SJSA1 (cell line): ENCODE data around the gene C5orf22. TPM values are rescaled to one million over a fixed set of nuclear protein-coding genes. Genes with fewer than 3 reads are reported as not detected.
"Not testable (repeated sequence)": the region's sequence is repeated elsewhere in the genome, so short reads cannot be mapped to it uniquely, and the experiment has no call there.

Experiments
- DNase-seq, 2 experiments: peaks; one replicate each; pipeline ENCODE4 v3.0.0-alpha.2; 2015 to 2020; ENCODE audit warnings: low spot score in 2 of 2, low read depth in 1 of 2
- H3K27ac ChIP-seq: fragments of 250-450 bp; sonication (Bioruptor Pico); 2 replicates; pipeline ENCODE4 v1.5.1; 2020; ENCODE audit warnings: mild to moderate bottlenecking, moderate library complexity
- H3K27me3 ChIP-seq: fragments of 250-450 bp; sonication (Bioruptor Pico); replicated peaks from 2 replicates; pipeline ENCODE4 v1.5.1; 2020; ENCODE audit warnings: mild to moderate bottlenecking, moderate library complexity
- H3K36me3 ChIP-seq: fragments of 250-450 bp; sonication (Bioruptor Pico); 2 replicates; pipeline ENCODE4 v1.5.1; 2020; ENCODE audit warnings: mild to moderate bottlenecking
- H3K4me1 ChIP-seq: fragments of 250-450 bp; sonication (Bioruptor Pico); replicated peaks from 2 replicates; pipeline ENCODE4 v1.6.1; 2021; ENCODE audit warnings: mild to moderate bottlenecking
- H3K4me3 ChIP-seq: fragments of 250-450 bp; sonication (Bioruptor Pico); 2 replicates; pipeline ENCODE4 v1.5.1; 2020; ENCODE audit warnings: mild to moderate bottlenecking
- H3K9me3 ChIP-seq: fragments of 250-450 bp; sonication (Bioruptor Pico); replicated peaks from 2 replicates; pipeline ENCODE4 v1.5.1; 2020; ENCODE audit warnings: mild to moderate bottlenecking
- total RNA-seq: library from RNA; depleted of rRNA; stranded (reverse); fragments of >200 nt; shearing (Covaris generic); gene quantifications from 2 replicates; pipeline ENCODE4 v1.2.3, GENCODE V29; 2014

Gene C5orf22
- total RNA-seq, 1 experiment from 2014 or later = 18.3 TPM

DNA sequence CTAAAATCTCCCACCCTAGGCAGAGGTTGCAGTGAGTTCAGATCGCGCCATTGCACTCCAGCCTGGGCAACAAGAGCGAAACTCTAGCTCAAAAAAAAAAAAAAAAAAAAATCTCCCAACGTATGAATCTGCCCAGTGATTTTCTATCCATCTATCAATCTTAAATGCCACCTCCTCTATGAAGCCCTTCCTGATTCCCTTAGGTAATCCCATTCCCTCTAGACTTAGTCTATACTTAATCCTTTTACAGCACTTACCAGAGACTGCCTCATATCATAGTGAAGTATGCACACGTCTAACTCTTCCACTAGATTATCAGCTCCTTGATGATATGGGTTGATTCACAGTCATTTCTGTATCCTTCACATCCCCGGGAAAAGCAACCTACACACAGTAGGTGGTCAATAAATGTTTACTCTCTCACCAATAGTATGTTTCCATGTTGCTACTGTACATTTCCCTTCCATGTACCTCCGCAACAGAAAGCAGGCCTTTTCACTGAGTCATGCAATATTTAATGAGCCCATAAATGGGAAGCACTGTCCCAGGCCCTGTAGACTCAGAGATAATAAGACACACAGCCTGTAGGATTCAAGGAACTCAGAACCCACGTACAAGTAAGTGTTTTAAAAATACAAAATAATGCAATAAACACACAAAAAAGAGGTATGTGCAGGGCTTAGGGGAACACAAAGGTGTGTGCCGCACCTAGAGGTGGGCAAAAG lies 1.4 kb upstream of the C5orf22 start:
- no peaks in the 10 kb centered on the region for H3K9me3 ChIP-seq
- peak in 1 of 2 experiments; percentile 1 for DNase-seq
- H3K27ac ChIP-seq = no peak overlapping the region

DNA sequence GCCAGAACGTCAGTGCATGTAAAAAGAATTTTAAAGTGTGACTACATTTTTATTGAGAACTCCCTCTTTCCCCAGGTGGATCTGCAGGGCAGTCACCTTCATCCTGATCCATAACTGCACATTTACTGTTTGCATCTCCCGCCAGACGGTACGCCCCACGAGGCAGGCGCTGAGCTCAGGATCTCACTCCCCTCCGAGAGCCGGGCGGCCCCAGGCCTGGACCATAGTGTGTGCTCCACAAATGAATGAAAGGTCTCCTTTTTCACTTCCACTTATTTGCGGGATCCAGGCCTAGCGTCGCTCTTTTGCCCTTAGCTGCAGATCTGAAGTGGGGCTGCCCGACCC lies 586 bp upstream of the C5orf22 start:
- Histone ChIP-seq H3K36me3 (peaks cover 12% of the 10 kb centered on the region), H3K9me3 (no peaks in the 10 kb centered on the region), H3K4me3 (peak overlapping the region; percentile 56), H3K4me1 (peaks cover 2% of the 10 kb centered on the region; the same call in 1 of the 2 replicates), H3K27me3 (no peaks in the 10 kb centered on the region), H3K27ac (no peak overlapping the region)
- no peak for DNase-seq

More for the DNA sequence above, 1.4 kb upstream of the C5orf22 start:
- H3K4me1 ChIP-seq = peaks cover 2% of the 10 kb centered on the region; the same call in 1 of the 2 replicates
- H3K36me3 ChIP-seq = peaks cover 11% of the 10 kb centered on the region
- H3K27me3 ChIP-seq = no peaks in the 10 kb centered on the region
- peak overlapping the region; percentile 56 for H3K4me3 ChIP-seq

- no peak overlapping the region for H3K27ac ChIP-seq
- peaks cover 17% of the 10 kb centered on the region for H3K36me3 ChIP-seq
- no peak for DNase-seq
- no peaks in the 10 kb centered on the region for H3K27me3 ChIP-seq
- H3K4me1 ChIP-seq = peaks cover 2% of the 10 kb centered on the region; the same call in 1 of the 2 replicates
- no peaks in the 10 kb centered on the region for H3K9me3 ChIP-seq
- no peak overlapping the region for H3K4me3 ChIP-seq
Observed at GRCh38 chr5:31534527-31535046, 2.5 kb downstream of the C5orf22 start.

DNA sequence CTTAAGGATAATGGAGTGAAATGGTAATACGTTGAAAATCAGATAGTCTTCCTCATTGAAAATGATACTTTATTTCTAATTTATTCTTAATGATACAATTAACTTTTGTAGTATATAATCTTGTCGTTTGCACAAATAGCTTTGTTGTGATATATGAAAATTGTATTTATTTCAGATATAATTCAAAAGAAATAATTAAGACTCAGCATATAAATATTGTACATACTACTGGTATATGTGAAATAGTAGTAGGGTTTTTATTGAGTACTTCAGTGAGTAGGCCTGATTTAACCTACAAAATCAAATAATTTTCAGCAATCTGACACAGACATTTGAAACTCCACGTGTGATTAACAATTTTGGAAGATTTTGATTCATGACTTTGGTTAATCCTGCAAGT lies 4.8 kb downstream of the C5orf22 start:
- Histone ChIP-seq H3K36me3 (peaks cover 21% of the 10 kb centered on the region), H3K27ac (no peak overlapping the region), H3K4me1 (peaks cover 2% of the 10 kb centered on the region; the same call in 1 of the 2 replicates), H3K4me3 (no peak overlapping the region), H3K9me3 (no peaks in the 10 kb centered on the region), H3K27me3 (no peaks in the 10 kb centered on the region)
- DNase-seq = no peak

- DNase-seq = no peak
- no peak overlapping the region for H3K4me3 ChIP-seq
- no peak overlapping the region for H3K27ac ChIP-seq
- peaks cover 21% of the 10 kb centered on the region for H3K36me3 ChIP-seq
- peaks cover 2% of the 10 kb centered on the region; the same call in 1 of the 2 replicates for H3K4me1 ChIP-seq
- H3K27me3 ChIP-seq = no peaks in the 10 kb centered on the region
- H3K9me3 ChIP-seq = no peaks in the 10 kb centered on the region
Observed at GRCh38 chr5:31537349-31537748, 5.2 kb downstream of the C5orf22 start.

GRCh38 chr5:31537851-31538250 lies 5.8 kb downstream of the C5orf22 start:
- no peak overlapping the region for H3K4me3 ChIP-seq
- no peak overlapping the region for H3K27ac ChIP-seq
- peaks cover 21% of the 10 kb centered on the region for H3K36me3 ChIP-seq
- no peaks in the 10 kb centered on the region for H3K9me3 ChIP-seq
- H3K27me3 ChIP-seq = no peaks in the 10 kb centered on the region
- peaks cover 2% of the 10 kb centered on the region; the same call in 1 of the 2 replicates for H3K4me1 ChIP-seq
- DNase-seq = peak in 1 of 2 experiments; percentile 0

DNA sequence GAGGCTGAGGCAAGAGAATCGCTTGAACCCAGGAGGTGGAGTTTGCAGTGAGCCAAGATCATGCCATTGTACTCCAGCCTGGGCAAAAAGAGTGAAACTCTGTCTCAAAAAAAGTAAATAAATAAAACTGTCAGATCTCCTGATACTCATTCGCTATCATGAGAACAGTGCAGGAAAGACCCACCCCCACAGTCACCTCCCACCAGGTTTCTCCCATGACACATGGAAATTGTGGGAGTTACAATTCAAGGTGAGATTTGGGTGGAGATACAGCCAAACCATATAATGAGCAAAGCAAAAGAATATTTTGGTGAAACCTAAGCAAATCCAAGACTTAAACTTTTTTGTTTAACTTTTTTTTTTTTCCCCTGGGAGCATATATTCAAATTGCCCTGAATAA lies 17.0 kb downstream of the C5orf22 start:
- H3K36me3 ChIP-seq, H3K9me3 ChIP-seq, DNase-seq, H3K27ac ChIP-seq, H3K4me1 ChIP-seq, H3K27me3 ChIP-seq, H3K4me3 ChIP-seq: not testable (repeated sequence)

- Histone ChIP-seq H3K27ac (no peak overlapping the region), H3K27me3 (no peaks in the 10 kb centered on the region), H3K9me3 (no peaks in the 10 kb centered on the region), H3K36me3 (no peaks in the 10 kb centered on the region), H3K4me1 (no peaks in the 10 kb centered on the region), H3K4me3 (no peak overlapping the region)
- no peak for DNase-seq
Observed at GRCh38 chr5:31551878-31552277, 19.8 kb downstream of the C5orf22 start.

DNA sequence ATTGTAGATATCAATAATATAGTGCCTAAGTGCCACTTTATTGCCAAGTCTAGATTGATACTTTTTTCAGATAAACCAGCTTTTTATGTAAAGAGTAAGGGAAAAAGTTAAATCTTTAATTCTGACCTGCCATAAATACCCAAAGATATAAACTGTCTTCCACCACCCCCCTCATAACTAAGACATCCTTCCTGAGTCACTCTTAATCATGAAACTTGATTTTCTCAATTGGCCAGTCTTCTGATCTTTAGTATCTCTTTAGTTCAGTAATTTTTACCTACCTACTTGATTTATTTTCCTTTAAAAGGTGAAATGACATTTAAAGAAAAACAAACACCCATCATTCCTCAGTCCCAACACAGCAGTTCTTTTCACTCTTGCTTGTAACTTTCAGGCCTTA lies 21.8 kb downstream of the C5orf22 start:
- H3K27ac ChIP-seq = no peak overlapping the region
- H3K36me3 ChIP-seq = no peaks in the 10 kb centered on the region
- H3K4me3 ChIP-seq = no peak overlapping the region
- no peaks in the 10 kb centered on the region for H3K4me1 ChIP-seq
- no peaks in the 10 kb centered on the region for H3K9me3 ChIP-seq
- DNase-seq = no peak
- no peaks in the 10 kb centered on the region for H3K27me3 ChIP-seq

- no peaks in the 10 kb centered on the region for H3K4me1 ChIP-seq
- no peak for DNase-seq
- no peak overlapping the region for H3K4me3 ChIP-seq
- H3K27ac ChIP-seq = no peak overlapping the region
- H3K36me3 ChIP-seq = no peaks in the 10 kb centered on the region
- H3K27me3 ChIP-seq = no peaks in the 10 kb centered on the region
- H3K9me3 ChIP-seq = no peaks in the 10 kb centered on the region
Observed at GRCh38 chr5:31554552-31554951, 22.5 kb downstream of the C5orf22 start.

DNA sequence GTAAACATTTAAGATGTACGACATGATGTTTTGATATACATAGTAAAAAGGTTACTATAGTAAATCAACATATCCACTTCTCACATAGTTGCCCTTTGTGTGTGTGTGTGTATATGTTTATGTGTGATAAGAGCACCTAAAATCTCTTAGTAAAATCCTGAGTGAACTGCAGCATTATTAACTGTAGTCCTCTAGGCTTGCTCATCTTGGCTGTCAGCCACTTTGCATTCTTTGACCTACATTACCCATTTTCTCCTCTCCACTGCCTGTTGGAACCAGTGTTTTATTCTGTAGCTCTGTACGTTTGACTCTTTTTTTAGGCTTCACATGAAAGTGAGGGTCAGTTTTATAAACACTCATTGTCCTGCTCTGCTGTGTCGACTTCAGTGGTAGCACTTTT lies 24.4 kb downstream of the C5orf22 start:
- no peaks in the 10 kb centered on the region for H3K9me3 ChIP-seq
- DNase-seq = no peak
- no peaks in the 10 kb centered on the region for H3K4me1 ChIP-seq
- H3K27ac ChIP-seq = no peak overlapping the region
- no peaks in the 10 kb centered on the region for H3K27me3 ChIP-seq
- H3K36me3 ChIP-seq = no peaks in the 10 kb centered on the region
- H3K4me3 ChIP-seq = no peak overlapping the region

DNA sequence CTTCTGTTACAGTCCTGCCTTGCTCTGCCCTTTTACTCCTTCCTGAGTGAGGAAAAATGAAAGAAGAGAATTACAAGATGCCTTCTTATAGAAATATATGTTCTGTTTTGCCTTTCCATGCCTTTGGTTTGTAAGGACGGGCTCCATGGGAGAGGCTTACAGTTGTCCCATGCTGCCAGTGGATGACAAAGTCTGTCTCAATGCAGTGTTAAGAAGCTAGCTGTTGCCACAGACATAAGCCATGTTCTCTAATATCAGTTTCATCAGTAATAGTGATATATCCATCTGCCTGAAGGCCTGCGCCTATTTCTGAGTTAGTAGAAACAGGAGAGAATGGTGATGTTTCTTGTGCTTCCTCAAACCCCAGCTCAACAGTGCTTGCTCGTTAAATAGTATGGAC lies 27.8 kb downstream of the C5orf22 start:
- Histone ChIP-seq H3K9me3 (no peaks in the 10 kb centered on the region), H3K27me3 (no peaks in the 10 kb centered on the region), H3K36me3 (no peaks in the 10 kb centered on the region), H3K27ac (no peak overlapping the region), H3K4me3 (no peak overlapping the region), H3K4me1 (no peaks in the 10 kb centered on the region)
- no peak for DNase-seq

DNA sequence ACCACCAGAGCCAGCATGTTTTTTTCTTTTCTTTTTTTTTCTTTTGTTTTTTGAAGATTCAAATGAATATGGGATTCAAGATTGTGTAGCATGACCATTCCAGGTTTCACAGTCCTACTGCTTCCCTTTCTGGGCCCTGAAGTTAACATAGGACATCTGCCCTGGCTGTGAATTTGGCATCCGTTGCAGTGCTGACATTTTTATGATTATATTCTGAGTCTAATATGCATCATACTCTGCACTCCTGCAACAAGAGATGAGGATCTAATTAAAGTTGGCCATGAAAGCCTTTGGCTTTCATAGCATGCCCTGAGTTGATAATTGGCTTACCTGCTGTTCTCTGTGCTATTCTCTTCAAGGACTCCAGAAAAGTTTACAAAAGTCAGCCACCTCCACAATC lies 29.8 kb downstream of the C5orf22 start:
- Histone ChIP-seq H3K36me3 (no peaks in the 10 kb centered on the region), H3K4me3 (no peak overlapping the region), H3K27ac (no peak overlapping the region), H3K4me1 (no peaks in the 10 kb centered on the region), H3K27me3 (no peaks in the 10 kb centered on the region), H3K9me3 (no peaks in the 10 kb centered on the region)
- no peak for DNase-seq

- no peak for DNase-seq
- no peak overlapping the region for H3K27ac ChIP-seq
- no peaks in the 10 kb centered on the region for H3K27me3 ChIP-seq
- H3K36me3 ChIP-seq = no peaks in the 10 kb centered on the region
- no peak overlapping the region for H3K4me3 ChIP-seq
- H3K4me1 ChIP-seq = no peaks in the 10 kb centered on the region
- no peaks in the 10 kb centered on the region for H3K9me3 ChIP-seq
Observed at GRCh38 chr5:31563216-31563615, 31.1 kb downstream of the C5orf22 start.

DNA sequence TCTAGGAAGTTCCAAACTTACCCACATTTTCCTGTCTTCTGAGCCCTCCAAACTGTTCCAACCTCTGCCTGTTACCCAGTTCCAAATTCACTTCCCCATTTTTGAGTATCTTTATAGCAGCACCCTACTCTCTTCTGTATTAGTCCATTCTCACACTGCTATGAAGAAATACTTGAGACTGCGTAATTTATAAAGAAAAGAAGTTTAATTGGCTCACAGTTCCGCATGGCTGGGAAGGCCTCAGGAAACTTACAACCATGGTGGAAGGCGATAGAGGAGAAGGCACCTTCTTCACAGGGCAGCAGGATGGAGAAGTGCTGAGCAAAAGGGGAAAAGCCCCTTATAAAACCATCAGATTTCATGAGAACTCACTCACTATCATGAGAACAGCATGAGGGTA lies 34.3 kb downstream of the C5orf22 start:
- not testable (repeated sequence) for DNase-seq, H3K27ac ChIP-seq, H3K27me3 ChIP-seq, H3K9me3 ChIP-seq, H3K4me3 ChIP-seq, H3K4me1 ChIP-seq, H3K36me3 ChIP-seq
